Panc1 (cell line): Measurements from ENCODE around the gene SF3B6. TPM values are rescaled to one million over a fixed set of nuclear protein-coding genes. Genes with fewer than 3 reads are reported as not detected.
A peak's percentile ranks its signal among the peaks of the same experiment; 100 is the strongest.

ENCODE experiments used
- ATAC-seq: fragments of 200-7000 bp; cut with Tn5 transposase; 2 replicates; pipeline ENCODE4 v1.9.1; 2020; ENCODE audit warnings: mild to moderate bottlenecking, moderate library complexity
- BruUV-seq: library from RNA; stranded (reverse); fragments of 400-500 nt; replicated peaks from 2 replicates; lab custom pipeline; 2021; lab: Mats Ljungman, UMichigan
- CTCF ChIA-PET: fragments of 300-600 bp; sonication (Branson Sonifier 250); formaldehyde crosslinking; loops from one replicate; lab custom pipeline; 2022; ENCODE audit warnings: antibody characterized with exemption; lab: Charles Lee
- POLR2A ChIA-PET: fragments of 300-600 bp; sonication (Branson Sonifier 250); formaldehyde crosslinking; loops from one replicate; lab custom pipeline; 2022; ENCODE audit warnings: antibody characterized with exemption; lab: Charles Lee
- DNase-seq: peaks from one replicate; pipeline ENCODE4 v3.0.0-alpha.2; 2010; ENCODE audit warnings: low read depth, low spot score
- H3K27ac ChIP-seq: 2 replicates; pipeline ENCODE4 v1.5.1; 2011; ENCODE audit warnings: mild to moderate bottlenecking, low read length, inconsistent platforms
- H3K27me3 ChIP-seq: fragments of 200-500 bp; sonication (Bioruptor generic); 2 replicates; pipeline ENCODE4 v1.6.0; 2014; ENCODE audit warnings: low read length, inconsistent platforms; ENCODE audit not compliant: control insufficient read depth, insufficient read depth
- H3K36me3 ChIP-seq: fragments of 200-500 bp; sonication (Bioruptor generic); 2 replicates; pipeline ENCODE4 v1.5.1; 2014; ENCODE audit warnings: inconsistent platforms, mild to moderate bottlenecking, low read length, moderate library complexity; ENCODE audit not compliant: control insufficient read depth, insufficient read depth
- H3K4me1 ChIP-seq: 2 replicates; pipeline ENCODE4 v1.5.1; 2011; ENCODE audit warnings: inconsistent platforms, mild to moderate bottlenecking, low read length, moderate library complexity; ENCODE audit not compliant: control insufficient read depth, insufficient read depth
- H3K4me3 ChIP-seq, 2 experiments: 2 replicates each; pipeline ENCODE4 v1.5.1; 2011 to 2012; ENCODE audit warnings: low read depth in 2 of 2, low read length in 2 of 2, mild to moderate bottlenecking in 2 of 2, inconsistent platforms in 1 of 2, moderate library complexity in 1 of 2
- H3K9me3 ChIP-seq: fragments of 200-500 bp; sonication (Bioruptor generic); 2 replicates; pipeline ENCODE4 v1.5.1; 2014; ENCODE audit warnings: low read depth, mild to moderate bottlenecking, inconsistent platforms, low read length, moderate library complexity; ENCODE audit not compliant: control insufficient read depth, insufficient read depth
- POLR2AphosphoS5 ChIP-seq: IDR thresholded peaks from 2 replicates; pipeline ENCODE4 v1.6.1; 2012; ENCODE audit warnings: mild to moderate bottlenecking, low read depth, low read length, moderate library complexity
- SIN3A ChIP-seq: IDR thresholded peaks from 2 replicates; pipeline ENCODE4 v1.6.1; 2012; ENCODE audit warnings: low read depth, mild to moderate bottlenecking, low read length, moderate library complexity, borderline replicate concordance; ENCODE audit not compliant: insufficient read depth
- TCF7L2 ChIP-seq: IDR thresholded peaks from 2 replicates; pipeline ENCODE4 v1.6.1; 2011; ENCODE audit warnings: mild to moderate bottlenecking, low read depth, low read length, inconsistent platforms
- in situ Hi-C: cut with HindIII; loops from 2 replicates; pipeline ENCODE4 v1.10.0; 2016; ENCODE audit warnings: low sequenced_read_pairs, low pct_unique_long_range_greater_than_20kb
- intact Hi-C: fragments of 100-400 bp; cut with micrococcal nuclease; formaldehyde crosslinking; loops from one replicate; pipeline ENCODE4 v1.10.0; 2022; ENCODE audit not compliant: unreplicated experiment
- total RNA-seq: library from RNA; stranded (reverse); gene quantifications from one replicate; pipeline ENCODE4 v1.2.1, GENCODE V29; 2021; ENCODE audit not compliant: unreplicated experiment
- TF ChIP-seq, protein P1 (sequence below): fragments of 450-650 bp; IDR thresholded peaks from 2 replicates; pipeline ENCODE4 v1.5.1; 2017; ENCODE audit warnings: mild to moderate bottlenecking
- TF ChIP-seq, protein P2 (sequence below), 2 experiments: IDR thresholded peaks; 2 replicates each; pipeline ENCODE4 v1.6.1; 2011 to 2012; ENCODE audit warnings: low read depth in 2 of 2, control low read depth in 1 of 2, low read length in 1 of 2, mild to moderate bottlenecking in 1 of 2, moderate library complexity in 1 of 2; ENCODE audit not compliant: insufficient read depth in 1 of 2

Gene SF3B6
- total RNA-seq, 1 experiment from 2014 or later, result 129 TPM

DNA sequence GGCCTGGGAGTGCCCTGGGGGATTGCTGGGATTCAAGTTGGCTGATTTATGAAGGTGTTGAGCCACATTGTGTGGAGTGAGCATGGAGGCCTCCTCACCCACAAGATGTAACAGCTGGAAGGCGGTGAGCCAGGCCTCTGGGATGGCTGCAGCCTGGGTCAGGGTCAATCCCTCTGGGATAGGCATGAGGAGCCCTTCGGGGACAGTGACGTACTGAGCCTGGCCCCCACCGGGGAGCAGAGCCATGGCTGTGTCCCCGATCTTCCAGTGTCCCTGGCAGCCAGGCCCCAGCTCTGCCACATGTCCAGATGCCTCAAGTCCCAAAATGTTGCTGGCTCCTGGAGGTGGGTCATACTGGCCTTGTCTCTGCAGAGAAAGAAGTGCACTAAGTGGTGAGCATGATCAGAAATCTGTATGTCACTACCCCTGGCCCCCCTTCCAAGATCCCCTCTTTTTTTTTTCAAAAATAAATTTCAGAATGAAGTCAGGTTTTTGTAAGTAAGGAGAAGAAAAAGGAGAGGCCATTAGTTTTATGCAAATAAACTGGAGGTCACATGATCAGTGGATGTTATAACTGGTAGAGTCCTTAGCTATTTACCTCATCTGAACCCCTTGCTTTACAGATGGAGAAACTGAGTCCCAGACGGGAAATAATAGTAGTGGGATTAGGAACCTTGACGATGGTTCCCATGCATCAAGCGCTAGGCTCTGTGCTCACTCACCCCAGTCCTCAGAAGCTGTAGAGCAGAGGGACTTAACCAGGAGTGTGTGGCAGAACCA lies 6.9 kb upstream of the SF3B6 start:
- H3K36me3 ChIP-seq, result peaks cover 2% of the 10 kb centered on the region; the same call in 1 of the 2 replicates
- H3K27me3 ChIP-seq, result no peaks in the 10 kb centered on the region
- no peaks in the 10 kb centered on the region for H3K9me3 ChIP-seq
- TF ChIP-seq, protein P1, sequence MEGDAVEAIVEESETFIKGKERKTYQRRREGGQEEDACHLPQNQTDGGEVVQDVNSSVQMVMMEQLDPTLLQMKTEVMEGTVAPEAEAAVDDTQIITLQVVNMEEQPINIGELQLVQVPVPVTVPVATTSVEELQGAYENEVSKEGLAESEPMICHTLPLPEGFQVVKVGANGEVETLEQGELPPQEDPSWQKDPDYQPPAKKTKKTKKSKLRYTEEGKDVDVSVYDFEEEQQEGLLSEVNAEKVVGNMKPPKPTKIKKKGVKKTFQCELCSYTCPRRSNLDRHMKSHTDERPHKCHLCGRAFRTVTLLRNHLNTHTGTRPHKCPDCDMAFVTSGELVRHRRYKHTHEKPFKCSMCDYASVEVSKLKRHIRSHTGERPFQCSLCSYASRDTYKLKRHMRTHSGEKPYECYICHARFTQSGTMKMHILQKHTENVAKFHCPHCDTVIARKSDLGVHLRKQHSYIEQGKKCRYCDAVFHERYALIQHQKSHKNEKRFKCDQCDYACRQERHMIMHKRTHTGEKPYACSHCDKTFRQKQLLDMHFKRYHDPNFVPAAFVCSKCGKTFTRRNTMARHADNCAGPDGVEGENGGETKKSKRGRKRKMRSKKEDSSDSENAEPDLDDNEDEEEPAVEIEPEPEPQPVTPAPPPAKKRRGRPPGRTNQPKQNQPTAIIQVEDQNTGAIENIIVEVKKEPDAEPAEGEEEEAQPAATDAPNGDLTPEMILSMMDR, result no peak
- TF ChIP-seq, protein P2, sequence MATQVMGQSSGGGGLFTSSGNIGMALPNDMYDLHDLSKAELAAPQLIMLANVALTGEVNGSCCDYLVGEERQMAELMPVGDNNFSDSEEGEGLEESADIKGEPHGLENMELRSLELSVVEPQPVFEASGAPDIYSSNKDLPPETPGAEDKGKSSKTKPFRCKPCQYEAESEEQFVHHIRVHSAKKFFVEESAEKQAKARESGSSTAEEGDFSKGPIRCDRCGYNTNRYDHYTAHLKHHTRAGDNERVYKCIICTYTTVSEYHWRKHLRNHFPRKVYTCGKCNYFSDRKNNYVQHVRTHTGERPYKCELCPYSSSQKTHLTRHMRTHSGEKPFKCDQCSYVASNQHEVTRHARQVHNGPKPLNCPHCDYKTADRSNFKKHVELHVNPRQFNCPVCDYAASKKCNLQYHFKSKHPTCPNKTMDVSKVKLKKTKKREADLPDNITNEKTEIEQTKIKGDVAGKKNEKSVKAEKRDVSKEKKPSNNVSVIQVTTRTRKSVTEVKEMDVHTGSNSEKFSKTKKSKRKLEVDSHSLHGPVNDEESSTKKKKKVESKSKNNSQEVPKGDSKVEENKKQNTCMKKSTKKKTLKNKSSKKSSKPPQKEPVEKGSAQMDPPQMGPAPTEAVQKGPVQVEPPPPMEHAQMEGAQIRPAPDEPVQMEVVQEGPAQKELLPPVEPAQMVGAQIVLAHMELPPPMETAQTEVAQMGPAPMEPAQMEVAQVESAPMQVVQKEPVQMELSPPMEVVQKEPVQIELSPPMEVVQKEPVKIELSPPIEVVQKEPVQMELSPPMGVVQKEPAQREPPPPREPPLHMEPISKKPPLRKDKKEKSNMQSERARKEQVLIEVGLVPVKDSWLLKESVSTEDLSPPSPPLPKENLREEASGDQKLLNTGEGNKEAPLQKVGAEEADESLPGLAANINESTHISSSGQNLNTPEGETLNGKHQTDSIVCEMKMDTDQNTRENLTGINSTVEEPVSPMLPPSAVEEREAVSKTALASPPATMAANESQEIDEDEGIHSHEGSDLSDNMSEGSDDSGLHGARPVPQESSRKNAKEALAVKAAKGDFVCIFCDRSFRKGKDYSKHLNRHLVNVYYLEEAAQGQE (IDR thresholded peaks at IDR 0.05; ENCODE audit: insufficient read depth in 1 of 2, low read depth in 2 of 2, low read length in 1 of 2), result no peak
- TF ChIP-seq POLR2AphosphoS5, result no peak
- no peak for TF ChIP-seq SIN3A
- TF ChIP-seq TCF7L2, result no peak
- DNase-seq (no peak), ATAC-seq (no peak)
- intact Hi-C loops, result loop anchor here (5.0 to 10.0 kb wide), 2 partner anchors 82 to 96 kb away; no protein-coding TSS in a partner anchor
- peak overlapping the region; percentile 99 for H3K27ac ChIP-seq
- in situ Hi-C loops, result no loop called here
- peaks cover 16% of the 10 kb centered on the region for H3K4me1 ChIP-seq
- POLR2A ChIA-PET, result interaction anchor here (0.6 kb wide), 1 partner anchor 28 kb away, joined by 3 read pairs; no protein-coding TSS in a partner anchor
- BruUV-seq, result no TSS peak
- H3K4me3 ChIP-seq, result peak overlapping the region; percentile 65 to 89
- CTCF ChIA-PET, result interaction anchor here (0.6 to 2.2 kb wide), 4 partner anchors 12 to 156 kb away, joined by 3 to 12 read pairs (median 4); partner anchors contain the start of genes ATAD2B and WDCP

DNA sequence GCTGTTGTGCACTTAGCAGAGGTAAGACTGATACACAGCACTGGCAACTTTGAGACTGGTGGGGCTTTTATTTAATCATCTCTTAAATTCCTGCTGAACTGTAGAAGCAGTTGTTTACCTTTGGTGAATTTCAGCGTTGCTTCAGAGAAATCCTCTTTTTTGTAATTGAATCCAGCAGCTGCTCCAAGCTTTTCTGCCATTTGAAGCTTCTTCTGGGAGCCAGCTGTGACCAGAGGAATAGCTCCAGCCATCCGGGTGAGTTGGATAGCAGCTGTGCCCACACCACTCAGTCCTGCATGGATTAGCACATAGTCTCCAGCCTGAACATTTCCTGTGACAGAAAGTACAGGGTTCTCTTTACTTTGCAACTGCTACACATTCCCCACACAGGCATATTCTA lies 4.6 kb upstream of the SF3B6 start:
- POLR2A ChIA-PET, result no interaction called here
- TF ChIP-seq POLR2AphosphoS5 (no peak), SIN3A (no peak), TCF7L2 (no peak)
- TF ChIP-seq, protein P2 (IDR thresholded peaks at IDR 0.05; ENCODE audit: insufficient read depth in 1 of 2, low read depth in 2 of 2, low read length in 1 of 2), result no peak
- TF ChIP-seq, protein P1, result no peak
- in situ Hi-C loops, result no loop called here
- Histone ChIP-seq H3K4me1 (peaks cover 22% of the 10 kb centered on the region), H3K27ac (no peak overlapping the region), H3K27me3 (no peaks in the 10 kb centered on the region), H3K9me3 (no peaks in the 10 kb centered on the region), H3K36me3 (peaks cover 5% of the 10 kb centered on the region; the same call in 1 of the 2 replicates), H3K4me3 (no peak overlapping the region)
- intact Hi-C loops, result loop anchor here (5.0 to 10.0 kb wide), 2 partner anchors 84 to 93 kb away; no protein-coding TSS in a partner anchor
- no TSS peak for BruUV-seq
- CTCF ChIA-PET, result no interaction called here
- no peak for ATAC-seq
- no peak for DNase-seq
